ENCODE data around the gene ESRP2.

Gene ESRP2

DNA sequence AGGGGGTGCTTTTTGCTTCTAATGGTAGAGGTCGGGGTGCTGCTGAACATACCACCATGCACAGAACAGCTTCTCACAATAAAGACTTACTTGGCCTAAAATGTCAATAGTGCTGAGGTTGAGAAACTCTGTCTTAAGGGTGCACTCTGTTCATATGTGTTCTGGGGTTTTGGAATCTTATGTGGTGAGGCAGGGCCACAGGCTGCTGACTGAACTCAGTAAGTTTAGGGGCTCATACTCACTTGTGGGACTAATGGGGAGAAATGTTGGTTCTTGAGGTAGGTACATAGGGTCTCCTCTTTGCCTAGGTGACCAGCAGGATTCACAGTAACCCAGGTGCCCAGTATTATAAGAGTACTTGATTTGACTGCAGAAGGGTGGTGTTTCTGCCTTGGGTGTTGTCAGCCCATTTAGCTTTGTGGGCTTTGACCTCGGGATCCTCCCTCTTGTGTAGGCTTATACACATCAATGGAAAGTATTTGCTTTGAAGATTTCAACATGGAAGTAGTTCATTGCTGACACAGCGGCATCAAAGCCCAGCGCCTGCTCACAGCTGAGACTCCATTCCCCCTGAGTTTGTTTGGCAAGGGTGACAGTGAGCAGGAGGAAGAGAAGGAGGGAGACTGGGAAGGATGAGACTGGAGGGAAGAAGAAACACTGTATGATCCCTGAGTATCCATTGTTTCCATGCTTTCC is 45.6 kb upstream of the ESRP2 start:
- H3F3A ChIP-seq (ENCODE audit: insufficient read depth, low read length): peaks cover 55% of the 10 kb centered on the region
- no peaks in the 10 kb centered on the region for H3K36me3 ChIP-seq (replicated peaks; ENCODE audit: insufficient read depth, low read length)
- H2AFZ ChIP-seq (ENCODE audit: low read length): no peak overlapping the region
- no peak overlapping the region for H3K9ac ChIP-seq (ENCODE audit: low read length)
- DNase-seq: no peak
- TF ChIP-seq EZH2 (optimal IDR thresholded peaks at IDR 0.05; ENCODE audit: low read depth, low read length) (no peak), CTCF (IDR thresholded peaks at IDR 0.05; ENCODE audit: low read length) (no peak), EZH2phosphoT487 (IDR thresholded peaks at IDR 0.05; ENCODE audit: low read length) (no peak)
- no peak overlapping the region for H3K4me3 ChIP-seq (ENCODE audit: low read length)
- peak overlapping the region; percentile 98; the same call in 1 of the 2 replicates for H3K4me2 ChIP-seq (ENCODE audit: low read depth, low read length)
- H4K20me1 ChIP-seq (ENCODE audit: insufficient read depth, low read length): no peaks in the 10 kb centered on the region
- peaks cover 69% of the 10 kb centered on the region for H3K79me2 ChIP-seq (ENCODE audit: low read length)
- H3K4me1 ChIP-seq (ENCODE audit: low read length): peaks cover 65% of the 10 kb centered on the region
- H3K27ac ChIP-seq (ENCODE audit: low read length): peak overlapping the region; percentile 94; the same call in 1 of the 2 replicates
- no peaks in the 10 kb centered on the region for H3K9me3 ChIP-seq (replicated peaks; ENCODE audit: insufficient read depth, low read length)
- H3K27me3 ChIP-seq (replicated peaks; ENCODE audit: insufficient read depth, low read length): no peaks in the 10 kb centered on the region
- no peaks in the 10 kb centered on the region for H3K9me2 ChIP-seq (replicated peaks; ENCODE audit: insufficient read depth, low read length)

DNA sequence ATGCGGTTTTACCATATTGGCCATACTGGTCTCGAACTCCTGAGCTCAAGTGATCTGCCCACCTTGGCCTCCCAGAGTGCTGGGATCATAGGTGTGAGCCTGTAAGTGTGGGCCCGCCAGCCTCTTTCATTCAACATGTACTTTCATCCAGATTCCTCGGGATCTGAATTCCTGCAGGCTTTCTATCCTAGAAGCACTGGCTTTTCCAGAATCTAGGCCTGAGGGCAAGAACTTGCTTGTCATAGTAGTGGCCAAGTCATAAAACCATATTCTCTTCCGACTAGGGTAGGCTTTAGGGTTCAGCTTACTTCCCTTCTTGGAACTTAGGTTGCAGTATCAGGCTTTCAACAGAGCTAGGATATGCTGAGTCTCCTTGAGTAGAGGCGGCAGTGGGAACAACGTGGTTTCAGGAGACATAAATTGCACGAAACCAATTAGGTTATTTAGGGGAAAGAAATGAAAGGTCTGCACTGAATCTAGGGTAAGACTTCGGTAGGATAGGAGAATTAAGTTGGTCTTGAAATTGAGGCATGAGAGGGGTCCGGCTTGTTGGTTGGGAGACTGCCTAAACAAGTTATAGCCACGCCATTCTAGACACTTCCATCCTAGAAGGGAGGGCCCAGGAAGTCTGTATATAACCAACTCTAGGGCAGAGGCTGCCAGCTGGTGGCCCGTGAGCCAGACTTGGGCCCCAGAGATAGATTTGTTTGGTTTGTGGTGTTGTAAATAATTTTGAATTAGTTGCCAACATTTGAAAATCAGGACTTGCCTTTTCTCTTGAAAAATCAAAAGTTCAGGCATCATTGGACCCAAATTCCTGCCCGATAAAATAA is 44.0 kb upstream of the ESRP2 start:
- Histone ChIP-seq H2AFZ (ENCODE audit: low read length) (no peak overlapping the region), H3K9me2 (replicated peaks; ENCODE audit: insufficient read depth, low read length) (no peaks in the 10 kb centered on the region), H3K27me3 (replicated peaks; ENCODE audit: insufficient read depth, low read length) (no peaks in the 10 kb centered on the region), H3K9me3 (replicated peaks; ENCODE audit: insufficient read depth, low read length) (no peaks in the 10 kb centered on the region), H4K20me1 (ENCODE audit: insufficient read depth, low read length) (no peaks in the 10 kb centered on the region), H3K9ac (ENCODE audit: low read length) (no peak overlapping the region), H3K4me3 (ENCODE audit: low read length) (no peak overlapping the region), H3F3A (ENCODE audit: insufficient read depth, low read length) (peaks cover 55% of the 10 kb centered on the region), H3K27ac (ENCODE audit: low read length) (no peak overlapping the region), H3K36me3 (replicated peaks; ENCODE audit: insufficient read depth, low read length) (no peaks in the 10 kb centered on the region), H3K79me2 (ENCODE audit: low read length) (peaks cover 65% of the 10 kb centered on the region), H3K4me1 (ENCODE audit: low read length) (peaks cover 61% of the 10 kb centered on the region), H3K4me2 (ENCODE audit: low read depth, low read length) (no peak overlapping the region)
- DNase-seq: no peak
- no peak for TF ChIP-seq EZH2phosphoT487 (IDR thresholded peaks at IDR 0.05; ENCODE audit: low read length)
- TF ChIP-seq CTCF (IDR thresholded peaks at IDR 0.05; ENCODE audit: low read length): no peak
- no peak for TF ChIP-seq EZH2 (optimal IDR thresholded peaks at IDR 0.05; ENCODE audit: low read depth, low read length)

- Histone ChIP-seq H3F3A (ENCODE audit: insufficient read depth, low read length) (peaks cover 60% of the 10 kb centered on the region), H3K27ac (ENCODE audit: low read length) (peak overlapping the region; percentile 79), H4K20me1 (ENCODE audit: insufficient read depth, low read length) (no peaks in the 10 kb centered on the region), H3K36me3 (replicated peaks; ENCODE audit: insufficient read depth, low read length) (no peaks in the 10 kb centered on the region), H3K4me3 (ENCODE audit: low read length) (no peak overlapping the region), H3K9ac (ENCODE audit: low read length) (peak overlapping the region; percentile 11; the same call in 1 of the 2 replicates), H3K9me2 (replicated peaks; ENCODE audit: insufficient read depth, low read length) (no peaks in the 10 kb centered on the region), H3K27me3 (replicated peaks; ENCODE audit: insufficient read depth, low read length) (no peaks in the 10 kb centered on the region), H3K79me2 (ENCODE audit: low read length) (peaks cover 78% of the 10 kb centered on the region), H3K4me2 (ENCODE audit: low read depth, low read length) (peak overlapping the region; percentile 40), H3K9me3 (replicated peaks; ENCODE audit: insufficient read depth, low read length) (no peaks in the 10 kb centered on the region), H3K4me1 (ENCODE audit: low read length) (peaks cover 61% of the 10 kb centered on the region), H2AFZ (ENCODE audit: low read length) (no peak overlapping the region)
- TF ChIP-seq CTCF (IDR thresholded peaks at IDR 0.05; ENCODE audit: low read length) (no peak), EZH2phosphoT487 (IDR thresholded peaks at IDR 0.05; ENCODE audit: low read length) (no peak), EZH2 (optimal IDR thresholded peaks at IDR 0.05; ENCODE audit: low read depth, low read length) (no peak)
- no peak for DNase-seq
Observed at GRCh38 chr16:68276223-68276622, 40.3 kb upstream of the ESRP2 start.

Measured in MM.1S (cell line).